BE2C (cell line): ENCODE measurements around the gene KCNJ12.
"Not testable (repeated sequence)": the region's sequence is repeated elsewhere in the genome, so short reads cannot be mapped to it uniquely, and the experiment has no call there.

Experiments
- DNase-seq: peaks from one replicate; pipeline ENCODE4 v3.0.0-alpha.2; 2020
- H3K27me3 ChIP-seq: fragments of 250-450 bp; sonication (Bioruptor Pico); 2 replicates; pipeline ENCODE4 v1.5.1; 2020; ENCODE audit warnings: mild to moderate bottlenecking
- H3K36me3 ChIP-seq: fragments of 250-450 bp; sonication (Bioruptor Pico); 2 replicates; pipeline ENCODE4 v1.5.1; 2020; ENCODE audit warnings: mild to moderate bottlenecking
- H3K4me1 ChIP-seq: fragments of 250-450 bp; sonication (Bioruptor Pico); 2 replicates; pipeline ENCODE4 v1.5.1; 2020
- H3K4me3 ChIP-seq: 2 replicates; pipeline ENCODE4 v1.5.1; 2011; ENCODE audit warnings: low read depth, low read length
- H3K9me3 ChIP-seq: fragments of 250-450 bp; sonication (Bioruptor Pico); 2 replicates; pipeline ENCODE4 v1.5.1; 2020
- CTCF ChIP-seq: IDR thresholded peaks from 2 replicates; pipeline ENCODE4 v1.5.1; 2012; ENCODE audit warnings: mild to moderate bottlenecking, low read depth, low read length

The KCNJ12 gene

GRCh38 chr17:21425321-21425720 lies 49.2 kb downstream of the KCNJ12 start:
- H3K9me3 ChIP-seq: no peaks in the 10 kb centered on the region
- no peak overlapping the region for H3K4me3 ChIP-seq
- H3K27me3 ChIP-seq: no peaks in the 10 kb centered on the region
- H3K4me1 ChIP-seq: no peaks in the 10 kb centered on the region
- TF ChIP-seq CTCF: no peak
- DNase-seq: no peak
- H3K36me3 ChIP-seq: no peaks in the 10 kb centered on the region

GRCh38 chr17:21425736-21426135 lies 49.6 kb downstream of the KCNJ12 start:
- H3K27me3 ChIP-seq: no peaks in the 10 kb centered on the region
- H3K9me3 ChIP-seq: no peaks in the 10 kb centered on the region
- no peak for TF ChIP-seq CTCF
- no peaks in the 10 kb centered on the region for H3K4me1 ChIP-seq
- no peak overlapping the region for H3K4me3 ChIP-seq
- no peak for DNase-seq
- H3K36me3 ChIP-seq: no peaks in the 10 kb centered on the region

- not testable (repeated sequence) for DNase-seq, H3K4me1 ChIP-seq, H3K36me3 ChIP-seq, H3K27me3 ChIP-seq, H3K9me3 ChIP-seq, H3K4me3 ChIP-seq
Measured at GRCh38 chr17:21426246-21426645, 50.1 kb downstream of the KCNJ12 start.

- H3K9me3 ChIP-seq, H3K4me3 ChIP-seq, H3K36me3 ChIP-seq, DNase-seq, H3K4me1 ChIP-seq, H3K27me3 ChIP-seq: not testable (repeated sequence)
Measured at GRCh38 chr17:21426876-21427275, 50.7 kb downstream of the KCNJ12 start.

GRCh38 chr17:21427727-21428126 lies 51.6 kb downstream of the KCNJ12 start:
- not testable (repeated sequence) for DNase-seq, H3K4me1 ChIP-seq, H3K27me3 ChIP-seq, H3K9me3 ChIP-seq, H3K4me3 ChIP-seq, H3K36me3 ChIP-seq

GRCh38 chr17:21428752-21429424 lies 52.7 kb downstream of the KCNJ12 start:
- H3K36me3 ChIP-seq, H3K9me3 ChIP-seq, H3K4me3 ChIP-seq, DNase-seq, H3K27me3 ChIP-seq, H3K4me1 ChIP-seq: not testable (repeated sequence)

GRCh38 chr17:21429921-21430628 lies 53.9 kb downstream of the KCNJ12 start:
- H3K36me3 ChIP-seq, H3K27me3 ChIP-seq, DNase-seq, H3K9me3 ChIP-seq, H3K4me1 ChIP-seq, H3K4me3 ChIP-seq: not testable (repeated sequence)

- H3K9me3 ChIP-seq, H3K36me3 ChIP-seq, DNase-seq, H3K4me3 ChIP-seq, H3K27me3 ChIP-seq, H3K4me1 ChIP-seq: not testable (repeated sequence)
Measured at GRCh38 chr17:21433971-21434370, 57.8 kb downstream of the KCNJ12 start.

GRCh38 chr17:21434976-21435375 lies 58.8 kb downstream of the KCNJ12 start:
- not testable (repeated sequence) for DNase-seq, H3K9me3 ChIP-seq, H3K36me3 ChIP-seq, H3K4me1 ChIP-seq, H3K4me3 ChIP-seq, H3K27me3 ChIP-seq

GRCh38 chr17:21436481-21436880 lies 60.3 kb downstream of the KCNJ12 start:
- H3K36me3 ChIP-seq, H3K9me3 ChIP-seq, DNase-seq, H3K4me1 ChIP-seq, H3K4me3 ChIP-seq, H3K27me3 ChIP-seq: not testable (repeated sequence)

GRCh38 chr17:21436883-21437836 lies 61.0 kb downstream of the KCNJ12 start:
- not testable (repeated sequence) for H3K4me3 ChIP-seq, H3K4me1 ChIP-seq, H3K36me3 ChIP-seq, H3K27me3 ChIP-seq, H3K9me3 ChIP-seq, DNase-seq

- not testable (repeated sequence) for H3K4me3 ChIP-seq, H3K36me3 ChIP-seq, H3K27me3 ChIP-seq, H3K4me1 ChIP-seq, H3K9me3 ChIP-seq, DNase-seq
Measured at GRCh38 chr17:21438316-21439014, 62.3 kb downstream of the KCNJ12 start.

- H3K9me3 ChIP-seq, H3K36me3 ChIP-seq, H3K27me3 ChIP-seq, H3K4me1 ChIP-seq, DNase-seq, H3K4me3 ChIP-seq: not testable (repeated sequence)
Measured at GRCh38 chr17:21439015-21439336, 62.8 kb downstream of the KCNJ12 start.
